Uterus (tissue), 4 donors: ENCODE measurements around the gene RAD51B. TPM values are rescaled to one million over a fixed set of nuclear protein-coding genes. Genes with fewer than 3 reads are reported as not detected.

Source experiments
- DNase-seq, 2 donors: peaks; one replicate each; pipeline ENCODE4 v3.0.0-alpha.2; 2019 to 2020
- H3K27ac ChIP-seq, 2 donors: fragments of 200-600 bp; sonication (generic); 1 replicate in 1 of 2; 2 replicates in 1 of 2; pipeline ENCODE4 v1.5.1; 2016 to 2018
- H3K27me3 ChIP-seq, 2 donors: fragments of 200-600 bp; sonication (generic); one replicate each; pipeline ENCODE4 v1.5.1; 2018 to 2019; ENCODE audit warnings: control low read depth in 1 of 2
- H3K36me3 ChIP-seq, 2 donors: fragments of 200-600 bp; sonication (generic); one replicate each; pipeline ENCODE4 v1.5.1; 2019; ENCODE audit warnings: control low read depth in 1 of 2
- H3K4me1 ChIP-seq, 2 donors: fragments of 200-600 bp; sonication (generic); one replicate each; pipeline ENCODE4 v1.5.1; 2018 to 2019; ENCODE audit warnings: control low read depth in 1 of 2
- H3K4me3 ChIP-seq, 2 donors: fragments of 200-600 bp; sonication (generic); 1 replicate in 1 of 2; 2 replicates in 1 of 2; pipeline ENCODE4 v1.5.1; 2018 to 2019; ENCODE audit warnings: mild to moderate bottlenecking in 1 of 2
- H3K9me3 ChIP-seq, 2 donors: fragments of 200-600 bp; sonication (generic); one replicate each; pipeline ENCODE4 v1.5.1; 2019; ENCODE audit warnings: control low read depth in 1 of 2
- CTCF ChIP-seq, 4 experiments: fragments of 200-600 bp in 2 of 4; fragments of 450-650 bp in 2 of 4; sonication (generic) in 2 of 4; IDR thresholded peaks; one replicate each; pipeline ENCODE4 v1.5.1; 2016 to 2019; ENCODE audit warnings: antibody characterized with exemption in 4 of 4, mild to moderate bottlenecking in 2 of 4, moderate library complexity in 1 of 4
- POLR2A ChIP-seq, 2 donors: fragments of 450-650 bp; IDR thresholded peaks; one replicate each; pipeline ENCODE4 v1.6.1; 2016; ENCODE audit warnings: antibody characterized with exemption in 2 of 2, mild to moderate bottlenecking in 1 of 2, moderate library complexity in 1 of 2
- intact Hi-C: fragments of 100-400 bp; cut with DNase I; formaldehyde crosslinking; loops from one replicate; pipeline ENCODE4 v1.15.1; 2023; ENCODE audit warnings: low total_unique reads
- total RNA-seq, 4 donors: library from RNA; depleted of rRNA in 3 of 4; stranded (reverse); fragments of >200 nt in 3 of 4; gene quantifications; one replicate each; pipeline versions ENCODE4 v1.1.0 to v1.2.4, GENCODE V29; 2014 to 2023
- donor health status: DM: yes; HTN: yes; CAD: no.

RAD51B gene
- total RNA-seq, 4 donors from 2014 or later: 29.5 to 100.0 (median 70.3) TPM

- Histone ChIP-seq H3K4me1 (peaks cover 4 to 11% of the 10 kb centered on the region in 2 donors), H3K9me3 (no peaks in the 10 kb centered on the region), H3K4me3 (no peak overlapping the region), H3K36me3 (no peaks in the 10 kb centered on the region), H3K27ac (no peak overlapping the region), H3K27me3 (no peaks in the 10 kb centered on the region)
- DNase-seq: no peak
- intact Hi-C loops: no loop called here
- TF ChIP-seq POLR2A (IDR thresholded peaks at IDR 0.05) (no peak), CTCF (IDR thresholded peaks at IDR 0.05) (no peak)
Observed at GRCh38 chr14:68738559-68738958, 919.0 kb downstream of the RAD51B start.

- no peak for DNase-seq
- Histone ChIP-seq H3K36me3 (no peaks in the 10 kb centered on the region), H3K4me1 (peaks cover 4 to 11% of the 10 kb centered on the region in 2 donors), H3K27ac (no peak overlapping the region), H3K4me3 (no peak overlapping the region), H3K27me3 (no peaks in the 10 kb centered on the region), H3K9me3 (no peaks in the 10 kb centered on the region)
- no peak for TF ChIP-seq CTCF (IDR thresholded peaks at IDR 0.05)
- TF ChIP-seq POLR2A (IDR thresholded peaks at IDR 0.05): no peak
- intact Hi-C loops: no loop called here
Observed at GRCh38 chr14:68739701-68740100, 920.1 kb downstream of the RAD51B start.

GRCh38 chr14:68740788-68741476 is 921.4 kb downstream of the RAD51B start:
- no peaks in the 10 kb centered on the region for H3K27me3 ChIP-seq
- TF ChIP-seq CTCF (IDR thresholded peaks at IDR 0.05): no peak
- no peak for TF ChIP-seq POLR2A (IDR thresholded peaks at IDR 0.05)
- H3K27ac ChIP-seq: no peak overlapping the region
- H3K9me3 ChIP-seq: no peaks in the 10 kb centered on the region
- no peak overlapping the region for H3K4me3 ChIP-seq
- no peaks in the 10 kb centered on the region for H3K36me3 ChIP-seq
- H3K4me1 ChIP-seq: peaks cover 4 to 6% of the 10 kb centered on the region in 2 donors
- intact Hi-C loops: no loop called here
- no peak for DNase-seq

GRCh38 chr14:68741477-68741791 is 921.9 kb downstream of the RAD51B start:
- intact Hi-C loops: no loop called here
- no peaks in the 10 kb centered on the region for H3K36me3 ChIP-seq
- H3K27ac ChIP-seq: no peak overlapping the region
- no peak for DNase-seq
- H3K4me3 ChIP-seq: no peak overlapping the region
- H3K9me3 ChIP-seq: no peaks in the 10 kb centered on the region
- TF ChIP-seq CTCF (IDR thresholded peaks at IDR 0.05): no peak
- TF ChIP-seq POLR2A (IDR thresholded peaks at IDR 0.05): no peak
- H3K27me3 ChIP-seq: no peaks in the 10 kb centered on the region
- H3K4me1 ChIP-seq: peaks cover 2 to 3% of the 10 kb centered on the region in 2 donors

GRCh38 chr14:68741839-68742470 is 922.4 kb downstream of the RAD51B start:
- no peak for TF ChIP-seq CTCF (IDR thresholded peaks at IDR 0.05)
- no peak for TF ChIP-seq POLR2A (IDR thresholded peaks at IDR 0.05)
- intact Hi-C loops: no loop called here
- Histone ChIP-seq H3K27ac (no peak overlapping the region), H3K9me3 (no peaks in the 10 kb centered on the region), H3K27me3 (no peaks in the 10 kb centered on the region), H3K4me1 (no peaks in the 10 kb centered on the region), H3K36me3 (no peaks in the 10 kb centered on the region), H3K4me3 (no peak overlapping the region)
- DNase-seq: no peak
